Measurements from ENCODE around the gene WDR7.

WDR7 gene

DNA sequence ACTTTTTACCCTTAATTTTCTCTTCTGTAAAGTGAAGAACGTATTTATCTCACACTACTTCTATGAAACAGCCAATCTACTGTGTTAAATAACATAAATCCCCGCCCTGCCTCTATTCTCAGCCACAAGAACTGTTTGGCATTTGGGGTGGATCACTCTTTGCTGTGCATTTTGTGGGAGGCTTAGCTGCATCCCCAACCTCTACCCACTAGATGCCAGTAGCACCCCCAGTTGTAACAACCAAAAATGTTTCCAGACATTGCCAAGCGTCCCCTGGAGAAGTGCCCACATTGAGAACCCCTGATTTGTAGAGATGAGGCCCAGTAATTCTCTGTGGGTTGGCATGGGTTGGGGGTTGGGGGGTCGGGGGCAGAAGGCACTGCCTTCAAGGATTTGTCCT lies 401.0 kb downstream of the WDR7 start:
- no peak for DNase-seq

DNA sequence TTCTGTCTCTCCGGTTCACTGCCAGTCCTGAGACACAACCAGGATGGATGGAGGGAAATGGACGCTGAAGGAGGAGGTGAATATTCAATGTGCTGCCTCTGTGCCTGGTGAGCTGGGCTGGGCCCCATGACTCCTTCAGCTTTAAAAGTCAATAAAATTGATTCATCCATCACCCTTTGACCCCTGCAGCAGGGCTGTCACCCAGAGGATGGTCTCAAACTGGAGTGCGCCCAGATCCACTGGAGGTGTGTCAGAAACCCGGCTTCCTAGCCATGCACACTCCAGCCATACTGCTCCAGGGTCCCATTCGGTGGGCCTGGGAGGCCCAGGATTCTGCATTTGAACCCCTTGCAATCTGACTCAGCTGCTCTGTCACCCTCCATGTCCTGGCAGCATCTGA lies 401.6 kb downstream of the WDR7 start:
- no peak for DNase-seq

DNA sequence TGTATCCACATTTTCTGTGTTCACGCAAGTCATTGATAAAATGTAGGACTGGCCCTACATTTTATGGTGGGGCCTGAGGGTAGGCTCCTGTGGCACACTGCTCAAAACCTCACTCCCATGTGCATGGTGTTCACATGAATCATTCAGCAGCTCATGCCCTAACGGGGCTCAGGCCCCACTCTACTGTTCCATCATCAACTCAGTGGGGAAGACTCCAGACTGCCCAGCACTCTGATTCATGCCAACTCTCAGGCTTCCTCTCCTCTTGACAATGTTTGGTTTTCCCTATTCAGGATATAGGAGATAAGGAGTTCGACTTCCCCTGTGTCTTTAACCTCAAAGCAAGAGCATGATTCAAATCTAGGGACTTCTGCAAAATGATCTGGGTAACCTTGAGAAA lies 403.7 kb downstream of the WDR7 start:
- no peak for DNase-seq

DNA sequence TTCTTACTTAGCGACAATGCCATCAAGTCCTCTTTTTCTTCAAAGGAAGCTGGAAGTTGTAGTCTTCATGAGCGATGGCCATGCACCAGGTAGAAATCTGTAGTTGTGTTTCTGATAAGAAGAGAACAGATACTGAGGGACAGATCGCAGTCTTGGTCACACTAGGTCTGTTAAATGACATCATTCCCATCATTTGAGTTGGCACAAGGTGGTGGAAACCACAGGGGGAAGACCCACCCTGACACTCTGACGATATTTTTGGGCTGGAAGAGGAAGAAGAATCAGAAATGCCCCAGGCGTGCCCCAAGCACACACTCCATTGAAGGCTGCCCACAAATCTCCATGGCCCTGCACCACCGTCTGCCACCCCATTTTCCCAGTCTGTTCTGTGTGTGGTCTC lies 406.7 kb downstream of the WDR7 start:
- DNase-seq, result no peak

DNA sequence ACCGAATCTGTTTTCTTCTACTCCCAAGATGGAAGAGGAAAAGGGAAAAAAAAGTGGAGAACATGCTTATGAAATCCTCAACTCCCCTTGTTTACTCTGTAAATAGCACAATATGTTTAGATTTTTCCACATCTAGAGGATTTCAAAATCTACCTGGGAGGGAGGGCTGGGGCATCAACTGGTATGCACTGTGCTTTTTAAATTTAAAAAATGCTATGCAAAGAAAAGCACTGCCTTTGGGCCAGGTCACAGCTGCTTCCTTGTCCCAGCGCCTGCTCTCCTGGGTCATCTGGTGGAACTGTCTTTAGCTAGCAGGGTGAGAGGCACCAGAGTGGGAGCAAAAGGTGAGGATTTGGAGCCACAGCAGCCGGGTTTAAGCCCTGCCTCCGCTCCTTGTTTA lies 407.6 kb downstream of the WDR7 start:
- DNase-seq, result no peak

DNA sequence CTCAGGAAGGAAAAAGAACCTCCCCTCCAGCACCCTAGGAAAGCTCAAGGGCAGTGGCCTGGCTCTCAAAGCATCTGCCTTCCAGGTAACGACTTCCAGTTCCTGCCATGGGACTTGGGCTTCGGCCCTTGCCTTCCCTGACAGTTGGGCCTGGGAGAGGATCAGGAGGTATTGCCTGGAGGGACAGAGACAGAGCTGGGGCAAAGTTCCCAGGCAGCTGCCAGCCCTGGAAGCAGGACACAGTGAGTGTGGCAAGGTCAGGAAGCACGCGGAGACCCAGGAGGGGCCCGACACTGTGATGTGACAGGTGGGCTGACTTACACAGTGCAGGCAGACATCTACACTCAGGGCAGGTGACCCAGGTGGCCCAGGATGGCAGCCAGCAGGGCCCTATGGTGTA lies 408.2 kb downstream of the WDR7 start:
- DNase-seq, result no peak

DNA sequence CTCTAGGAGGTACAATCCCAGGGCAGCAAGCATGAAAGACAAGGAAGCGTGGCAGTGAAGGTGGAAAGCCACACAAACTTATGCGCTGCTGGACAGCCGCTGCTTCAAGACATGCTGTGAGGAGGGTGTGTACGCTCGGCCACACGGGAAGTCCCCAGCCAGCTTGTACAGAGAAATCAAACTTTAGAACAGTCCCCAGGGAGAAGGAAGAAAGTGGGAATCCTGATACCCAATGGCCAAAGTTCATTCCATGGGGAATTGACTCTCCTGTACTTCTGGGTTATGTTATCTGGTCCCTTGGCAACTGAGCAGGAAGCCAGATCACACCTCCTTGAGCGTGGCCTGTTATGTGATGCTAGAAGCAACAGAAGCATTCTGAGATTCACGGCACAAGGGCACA lies 409.7 kb downstream of the WDR7 start:
- no peak for DNase-seq

DNA sequence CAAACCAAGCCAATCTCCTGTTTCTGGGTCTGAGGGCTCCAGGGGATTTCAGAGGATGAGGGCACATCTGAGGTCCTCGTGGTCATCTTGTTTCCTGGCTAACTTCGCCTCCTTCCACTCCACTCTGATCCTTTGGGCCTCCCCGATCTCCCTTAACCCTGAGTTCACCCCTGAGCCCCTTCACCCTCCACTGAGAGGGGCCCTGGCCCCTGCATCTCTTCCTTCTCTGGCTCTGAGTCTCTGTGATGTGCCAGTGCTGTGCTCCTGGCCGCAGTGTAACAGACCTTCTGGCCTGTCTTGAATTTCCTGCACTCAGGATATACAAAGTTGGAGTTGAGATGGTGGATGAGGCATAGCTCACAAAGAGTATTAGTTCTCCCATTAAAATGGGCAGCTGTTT lies 411.0 kb downstream of the WDR7 start:
- DNase-seq, result no peak

DNA sequence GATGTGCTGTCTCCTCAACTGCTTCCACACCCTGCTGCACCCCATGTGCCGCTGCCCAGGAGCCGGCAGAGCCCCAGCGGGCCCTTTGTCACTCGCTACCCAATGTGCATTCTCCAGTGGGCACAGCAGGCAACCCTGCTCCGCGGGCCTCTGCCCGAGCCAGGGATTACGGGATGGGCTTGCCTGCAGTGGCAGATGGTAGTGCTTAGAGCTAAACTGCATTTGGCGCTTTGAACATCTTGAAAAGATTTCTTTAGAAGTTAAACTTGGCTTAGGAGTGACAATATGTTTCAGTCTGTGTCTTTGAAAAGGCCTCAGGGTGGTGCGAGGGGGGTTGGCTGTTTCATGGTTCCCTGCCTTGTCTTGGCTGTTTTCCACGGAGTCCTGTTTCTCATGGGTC lies 411.7 kb downstream of the WDR7 start:
- no peak for DNase-seq

DNA sequence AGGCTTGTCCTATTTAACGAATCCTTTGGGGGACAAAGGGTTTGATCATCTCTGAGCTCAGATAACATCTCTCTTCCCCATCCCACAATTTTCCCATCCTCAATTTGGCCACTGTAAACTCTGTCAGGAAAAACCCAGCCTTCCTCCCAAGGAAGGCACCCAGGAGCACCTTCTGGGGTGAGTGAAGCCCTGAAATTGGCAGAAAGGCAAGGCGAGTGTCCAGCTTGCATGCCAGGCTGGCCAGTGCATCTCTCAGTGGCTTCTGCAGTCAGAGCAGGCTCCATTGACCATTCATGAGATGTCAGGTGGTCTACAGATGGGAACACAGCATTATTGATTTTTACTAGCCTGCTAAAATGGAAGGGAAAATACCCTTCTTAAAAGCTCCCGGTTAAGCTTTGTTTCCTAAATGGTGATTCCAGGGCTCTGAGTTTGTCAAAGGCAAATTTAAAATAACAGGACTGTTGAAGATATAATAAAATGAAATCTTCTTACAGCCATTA lies 412.5 kb downstream of the WDR7 start:
- DNase-seq, result no peak

DNA sequence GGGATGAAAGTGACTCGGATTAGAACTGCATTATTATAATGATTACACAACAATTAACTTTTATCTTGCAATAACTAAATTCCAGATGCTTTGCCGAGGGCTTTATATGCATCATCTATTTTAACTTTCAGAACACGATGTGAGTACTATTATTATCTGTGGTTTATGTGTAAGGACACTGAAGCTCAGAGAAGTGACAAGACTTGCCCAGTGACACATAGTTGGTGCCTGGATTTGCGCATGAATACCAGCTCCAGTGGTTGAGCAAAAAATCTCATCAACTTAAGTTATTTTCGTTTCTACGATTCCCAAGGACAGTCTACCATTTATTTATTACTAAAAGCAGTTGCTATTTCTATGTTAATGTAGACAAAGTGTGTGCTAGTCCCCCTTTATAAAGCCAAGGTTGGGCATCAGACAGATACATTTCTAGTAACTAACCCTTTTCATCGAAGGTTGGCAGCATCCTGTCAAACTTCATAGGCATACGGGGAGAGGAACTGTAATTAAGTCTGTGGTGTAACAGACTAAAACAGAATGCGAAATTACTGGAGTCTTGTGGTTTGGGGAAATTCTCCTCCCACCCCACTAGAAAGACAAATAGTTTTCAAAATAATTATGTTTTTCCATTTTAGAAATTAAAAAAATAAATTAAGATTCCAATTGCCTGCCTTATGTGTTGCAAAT lies 422.5 kb downstream of the WDR7 start:
- DNase-seq, result no peak

DNA sequence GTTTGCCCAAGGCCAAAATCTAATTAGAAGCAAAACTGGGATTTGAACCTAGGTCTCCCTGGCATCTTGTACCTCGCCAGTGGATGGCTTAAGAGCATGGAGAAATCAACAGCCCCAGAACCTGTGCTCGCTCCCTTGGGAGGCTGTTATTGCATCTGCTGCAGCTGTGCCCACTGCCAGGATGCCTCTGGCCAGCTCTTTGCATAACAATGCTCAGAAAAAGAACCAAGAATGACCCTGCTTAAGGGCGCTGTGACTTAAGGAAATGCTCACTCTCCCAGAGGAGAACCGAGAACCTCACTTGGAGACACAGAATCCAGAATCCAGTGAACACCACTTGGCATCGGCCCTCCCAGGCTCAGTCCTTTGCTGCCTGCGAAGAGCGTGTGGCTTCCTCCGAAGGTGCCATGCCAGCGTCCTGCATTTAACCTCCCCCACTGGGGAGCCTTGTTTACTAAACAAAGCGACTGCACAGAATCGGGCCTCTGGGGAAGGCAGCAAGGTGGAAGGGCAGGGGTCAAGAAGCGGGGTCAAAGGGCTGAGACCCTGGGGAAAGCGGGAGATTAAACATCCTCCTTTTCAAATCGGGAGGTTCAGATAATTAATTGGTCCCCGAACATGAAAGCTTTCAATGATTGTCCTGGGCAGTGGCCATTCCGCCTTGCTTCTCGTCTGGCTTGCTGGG lies 424.7 kb downstream of the WDR7 start:
- no peak for DNase-seq

DNA sequence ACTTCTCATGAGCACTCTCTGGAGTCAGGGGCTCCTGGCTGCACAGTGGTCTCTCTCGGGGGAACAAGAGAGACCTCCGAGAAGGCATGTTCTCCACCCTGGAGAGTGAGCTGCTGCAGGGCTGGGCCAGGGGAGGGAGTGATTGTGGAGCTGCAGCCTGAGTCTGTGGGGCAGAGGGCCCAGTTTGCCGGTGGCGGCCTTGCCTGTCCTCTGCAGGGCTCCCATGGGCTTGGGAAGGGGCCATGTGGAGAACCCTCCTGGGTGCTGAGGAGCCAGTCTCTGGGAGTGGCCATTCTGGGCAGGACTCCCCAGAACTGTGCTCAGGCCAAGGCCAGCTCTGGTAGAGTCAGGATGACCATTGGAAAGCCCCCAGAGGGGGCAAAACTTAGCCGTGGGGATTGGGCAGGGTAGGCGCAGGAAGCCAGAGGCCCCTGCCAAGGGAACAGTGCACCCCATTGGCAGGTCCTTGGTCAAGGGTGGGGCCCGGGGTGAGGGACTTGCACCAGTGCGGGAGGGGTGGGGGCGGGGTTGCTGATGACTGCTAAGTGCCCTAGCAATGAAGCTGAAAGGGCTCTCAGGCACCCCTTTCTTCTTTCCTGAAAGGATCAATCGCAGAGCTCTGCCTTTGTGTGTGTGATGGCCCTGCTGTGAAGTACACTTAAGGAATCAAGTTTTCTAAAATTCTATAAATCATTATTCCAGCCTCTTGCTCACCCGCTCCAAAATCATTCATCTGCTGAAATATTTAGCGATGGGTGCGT lies 426.0 kb downstream of the WDR7 start:
- DNase-seq, result no peak

DNA sequence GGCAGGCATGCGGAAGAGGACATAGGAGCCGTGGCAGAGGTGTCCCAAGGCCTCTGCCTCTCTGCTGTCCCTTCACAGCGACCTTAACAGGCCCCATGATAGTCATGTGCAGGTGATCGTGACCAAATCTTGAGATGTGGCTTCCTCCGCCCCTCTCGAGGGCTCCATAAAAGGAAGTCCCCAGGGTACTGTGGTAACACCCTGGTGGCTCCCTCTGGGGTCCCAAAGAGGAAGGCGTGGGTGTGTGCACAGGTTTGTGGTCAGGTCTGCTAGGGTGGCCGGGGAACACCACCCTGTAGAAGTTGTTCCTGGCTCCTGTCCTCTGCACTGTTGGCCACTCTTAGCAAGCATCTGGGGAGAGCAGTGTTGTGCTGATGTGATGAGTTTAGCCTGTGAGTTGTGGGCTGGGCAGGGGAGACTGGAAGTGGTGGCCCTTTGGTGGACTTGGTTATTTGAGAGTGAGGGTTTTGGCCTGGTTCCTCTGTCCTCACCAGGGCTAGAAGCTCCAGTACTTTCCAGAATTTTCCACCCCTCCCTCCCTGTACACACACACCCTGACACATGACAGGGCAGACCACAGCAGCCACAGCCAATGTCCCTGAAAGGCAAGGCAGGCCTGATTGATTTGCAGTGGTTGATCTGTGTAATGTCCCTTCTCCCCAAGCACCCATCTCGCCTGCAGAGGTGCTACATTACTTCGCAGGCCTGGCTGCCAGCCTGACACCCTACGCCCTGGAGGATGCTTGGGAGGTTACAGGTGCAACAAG lies 426.8 kb downstream of the WDR7 start:
- no peak for DNase-seq

DNA sequence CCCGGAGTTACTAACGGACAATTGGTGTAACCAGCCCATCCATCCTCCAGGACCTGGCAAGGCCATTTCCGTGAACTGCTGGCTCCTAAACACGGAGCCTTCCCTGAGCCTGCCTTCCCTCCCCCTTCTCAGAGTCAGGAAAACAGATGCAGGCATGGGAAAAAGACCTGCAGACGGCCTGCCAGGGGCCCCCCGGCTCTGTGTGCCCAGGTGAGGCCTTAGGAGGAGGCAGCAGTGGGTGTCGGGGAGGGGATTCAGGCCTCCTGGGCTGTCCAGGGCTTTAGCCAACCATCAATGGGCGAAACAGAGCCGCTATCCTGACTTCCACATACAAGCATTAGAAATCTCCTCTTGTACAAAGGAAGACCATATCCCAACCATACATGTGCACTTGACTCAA lies 427.5 kb downstream of the WDR7 start:
- DNase-seq, result no peak

DNA sequence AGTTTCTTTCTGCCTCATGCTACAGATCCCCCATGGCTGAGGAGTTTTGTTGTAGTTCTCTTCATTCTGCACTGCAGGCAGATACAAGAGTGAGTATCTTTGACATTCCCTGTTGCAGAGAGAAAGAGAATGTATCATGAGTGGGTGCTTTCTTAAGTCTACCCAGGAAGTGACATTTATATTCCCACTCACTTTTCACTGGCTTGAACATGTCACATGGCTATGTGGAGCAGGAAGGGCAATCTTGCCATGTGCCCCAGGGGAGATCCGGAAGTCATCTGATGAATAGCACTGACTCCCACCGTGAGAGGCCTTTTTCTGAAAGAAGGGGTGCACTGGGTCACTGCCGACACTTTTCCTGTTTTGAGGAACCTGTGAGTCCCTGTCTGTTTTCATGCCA lies 429.3 kb downstream of the WDR7 start:
- DNase-seq, result no peak

DNA sequence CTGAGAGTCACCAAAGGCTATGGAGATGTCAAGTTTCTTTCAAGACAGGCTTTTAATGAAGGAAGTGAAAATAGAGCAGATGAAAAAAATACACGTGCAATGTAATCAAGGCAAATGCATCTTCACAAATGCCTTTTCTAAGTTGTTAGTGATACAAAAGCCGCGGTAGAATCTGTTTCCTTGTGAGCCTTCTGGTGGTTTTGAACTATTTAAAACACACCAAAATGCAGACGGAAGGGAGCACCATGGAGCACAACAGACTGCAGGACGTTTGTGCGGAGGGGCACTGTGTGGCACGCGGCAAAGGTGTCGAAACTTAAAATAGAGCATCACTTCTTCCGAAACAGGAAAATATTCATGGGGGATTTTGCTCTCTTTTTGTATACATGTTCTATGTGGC lies 430.7 kb downstream of the WDR7 start:
- DNase-seq, result no peak

DNA sequence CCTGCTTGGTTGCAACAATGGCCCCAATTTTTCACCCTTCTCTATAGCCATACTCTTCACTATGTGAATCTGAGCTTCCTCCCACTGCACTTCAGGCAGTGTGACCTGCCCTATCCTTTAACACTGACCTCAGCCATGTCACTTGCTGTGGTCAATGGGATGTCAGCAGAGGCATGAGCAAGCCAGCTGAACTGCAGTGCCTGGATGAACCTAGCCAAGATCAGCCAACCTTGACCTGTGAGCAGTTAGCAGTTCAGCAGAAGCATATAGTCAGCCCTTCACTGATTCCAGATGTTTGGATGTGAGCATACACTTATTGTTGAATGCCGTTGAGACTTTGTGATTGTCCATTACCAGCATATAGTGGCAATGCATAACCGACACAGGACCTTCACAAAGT lies 432.3 kb downstream of the WDR7 start:
- DNase-seq, result no peak

DNA sequence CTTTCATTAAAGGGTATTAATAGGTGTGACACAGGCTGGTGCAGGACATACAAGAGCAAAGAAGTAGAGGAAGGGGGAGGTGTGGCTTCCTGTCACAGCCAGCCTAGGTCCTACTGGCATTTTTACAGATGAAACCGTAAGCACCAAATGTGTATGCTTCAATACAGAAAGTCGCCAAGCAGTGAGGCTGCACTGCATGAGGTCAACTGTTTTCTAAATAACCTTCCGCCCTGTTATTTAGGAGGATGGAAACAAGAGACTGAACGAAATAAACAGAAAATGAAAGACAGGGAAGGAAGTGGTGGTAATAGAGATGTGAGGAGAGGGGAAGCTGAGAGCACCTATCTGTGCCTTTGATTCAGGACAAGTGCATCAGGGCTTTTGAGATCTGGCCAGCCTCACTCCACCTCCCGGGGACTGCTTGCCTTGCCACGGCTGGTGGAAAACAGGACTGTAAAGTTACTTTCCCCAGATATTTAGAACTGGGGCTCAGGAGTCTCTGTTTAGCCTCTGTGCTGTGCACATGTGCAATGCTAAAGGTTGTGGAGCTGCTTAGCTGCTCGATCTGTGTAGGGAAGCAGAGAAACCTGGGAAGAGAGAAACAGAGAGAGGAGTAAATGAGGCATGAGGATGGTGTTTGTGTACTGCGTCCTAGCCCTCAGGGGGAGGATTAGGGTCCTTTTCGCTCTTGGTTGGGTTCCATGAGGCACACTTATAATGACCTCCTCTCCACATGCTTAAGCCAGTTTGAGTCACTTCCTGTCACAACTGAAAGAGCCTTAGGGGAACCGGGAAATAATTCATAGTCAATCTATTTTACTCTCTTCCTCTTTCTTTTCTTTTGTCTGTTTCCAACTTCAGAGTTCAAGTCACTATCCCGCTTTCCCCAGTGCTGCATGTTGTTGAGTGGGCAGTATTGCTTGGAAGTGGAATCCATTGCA lies 433.4 kb downstream of the WDR7 start:
- no peak for DNase-seq

DNA sequence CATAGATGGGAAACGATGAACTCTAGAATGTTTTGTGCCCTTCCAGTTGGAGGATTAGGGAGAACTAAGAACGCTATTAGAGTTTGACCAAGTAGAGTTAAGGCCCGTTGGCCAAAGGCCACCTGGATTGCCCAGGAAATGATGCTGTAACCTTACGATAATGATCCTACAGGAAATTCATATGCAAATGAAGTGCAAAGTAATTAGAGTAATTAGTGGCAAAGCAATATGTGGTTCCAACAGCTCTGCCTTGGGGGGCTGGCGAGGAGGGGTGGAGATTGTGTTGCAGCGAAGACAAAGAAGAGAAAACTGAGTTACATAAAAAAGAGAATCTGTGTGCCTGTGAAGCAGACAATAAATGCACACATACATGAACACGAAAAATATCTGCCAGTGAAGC lies 434.2 kb downstream of the WDR7 start:
- no peak for DNase-seq

DNA sequence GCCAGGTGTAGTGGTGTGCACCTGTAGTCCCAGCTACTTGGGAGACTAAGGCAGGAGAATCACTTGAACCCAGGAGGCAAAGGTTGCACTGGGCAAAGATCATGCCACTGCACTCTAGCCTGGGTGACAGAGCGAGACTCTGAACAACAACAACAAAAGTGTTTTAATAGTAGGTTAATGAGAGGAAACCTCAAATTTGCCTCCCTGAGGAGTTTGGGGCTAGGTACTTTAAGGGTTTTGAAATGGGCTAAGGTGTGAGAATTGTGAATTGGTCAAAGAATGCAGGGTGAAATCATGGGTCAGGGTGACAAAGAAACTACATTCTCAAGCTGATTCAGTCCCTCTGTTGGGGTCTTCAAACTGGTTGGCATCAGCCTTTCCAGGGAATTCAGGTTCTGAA lies 435.0 kb downstream of the WDR7 start:
- DNase-seq, result no peak

All from NCI-H187 (cell line).